ENCODE data around the gene KASH5. TPM values are rescaled to one million over a fixed set of nuclear protein-coding genes. Genes with fewer than 3 reads are reported as not detected.

The KASH5 gene
- total RNA-seq, 2 experiments from 2014 or later, result 0.95 TPM; not detected in 1

- TF ChIP-seq, protein P1, sequence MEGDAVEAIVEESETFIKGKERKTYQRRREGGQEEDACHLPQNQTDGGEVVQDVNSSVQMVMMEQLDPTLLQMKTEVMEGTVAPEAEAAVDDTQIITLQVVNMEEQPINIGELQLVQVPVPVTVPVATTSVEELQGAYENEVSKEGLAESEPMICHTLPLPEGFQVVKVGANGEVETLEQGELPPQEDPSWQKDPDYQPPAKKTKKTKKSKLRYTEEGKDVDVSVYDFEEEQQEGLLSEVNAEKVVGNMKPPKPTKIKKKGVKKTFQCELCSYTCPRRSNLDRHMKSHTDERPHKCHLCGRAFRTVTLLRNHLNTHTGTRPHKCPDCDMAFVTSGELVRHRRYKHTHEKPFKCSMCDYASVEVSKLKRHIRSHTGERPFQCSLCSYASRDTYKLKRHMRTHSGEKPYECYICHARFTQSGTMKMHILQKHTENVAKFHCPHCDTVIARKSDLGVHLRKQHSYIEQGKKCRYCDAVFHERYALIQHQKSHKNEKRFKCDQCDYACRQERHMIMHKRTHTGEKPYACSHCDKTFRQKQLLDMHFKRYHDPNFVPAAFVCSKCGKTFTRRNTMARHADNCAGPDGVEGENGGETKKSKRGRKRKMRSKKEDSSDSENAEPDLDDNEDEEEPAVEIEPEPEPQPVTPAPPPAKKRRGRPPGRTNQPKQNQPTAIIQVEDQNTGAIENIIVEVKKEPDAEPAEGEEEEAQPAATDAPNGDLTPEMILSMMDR (IDR thresholded peaks at IDR 0.05), result no peak
- intact Hi-C loops (cut with micrococcal nuclease), result no loop called here
These were observed 25.8 kb upstream of the KASH5 start, which contains the start of gene TEAD2 for GRCh38 chr19:49362048-49362928. Gene TEAD2, minus strand, starts transcription at chr19:49362416. Its CDS starts 2,341 bp downstream, at chr19:49360075.

GRCh38 chr19:49362929-49363267 is 25.2 kb upstream of the KASH5 start:
- H3K9me3 Mint-ChIP-seq, result no peaks in the 10 kb centered on the region
- no peak overlapping the region for H3K4me3 Mint-ChIP-seq
- H3K4me1 Mint-ChIP-seq (ENCODE audit: low read depth), result peaks cover 8% of the 10 kb centered on the region
- H3K36me3 Mint-ChIP-seq (ENCODE audit: low read depth), result no peaks in the 10 kb centered on the region
- ATAC-seq (no peak), DNase-seq (peak; percentile 19)
- H3K27me3 Mint-ChIP-seq, result peaks cover 28% of the 10 kb centered on the region
- ChIA-PET CTCF (interaction anchor here (1.6 kb wide), 1 partner anchor 62 kb away, joined by 3 read pairs; the partner anchor contains the start of gene GFY), POLR2A (interaction anchor here (0.7 to 1.3 kb wide), 2 partner anchors 26 to 155 kb away, joined by 3 to 4 read pairs; no protein-coding TSS in a partner anchor)
- intact Hi-C loops (cut with micrococcal nuclease), result no loop called here
- TF ChIP-seq, protein P1 (IDR thresholded peaks at IDR 0.05), result no peak
- no peak overlapping the region for H3K27ac Mint-ChIP-seq

More at GRCh38 chr19:49362048-49362928, 25.8 kb upstream of the KASH5 start, which contains the start of gene TEAD2:
- no peak for ATAC-seq
- ChIA-PET CTCF (no interaction called here), POLR2A (interaction anchor here (0.6 kb wide), 1 partner anchor 315 kb away, joined by 3 read pairs; the partner anchor contains the start of gene PRMT1)
- Mint-ChIP-seq H3K4me1 (ENCODE audit: low read depth) (peaks cover 8% of the 10 kb centered on the region), H3K36me3 (ENCODE audit: low read depth) (no peaks in the 10 kb centered on the region), H3K27me3 (peaks cover 28% of the 10 kb centered on the region), H3K27ac (no peak within 1 kb of the TSS), H3K4me3 (peak within 1 kb of the TSS; percentile 9), H3K9me3 (no peaks in the 10 kb centered on the region)
- peak; percentile 12 for DNase-seq

GRCh38 chr19:49363268-49364082 is 24.6 kb upstream of the KASH5 start, which contains the start of gene DKKL1:
Gene DKKL1, plus strand, starts transcription at chr19:49363877. Its CDS starts 122 bp downstream, at chr19:49363999.
- DNase-seq, result peak; percentile 91
- no peaks in the 10 kb centered on the region for H3K36me3 Mint-ChIP-seq (ENCODE audit: low read depth)
- peaks cover 28% of the 10 kb centered on the region for H3K27me3 Mint-ChIP-seq
- no peak within 1 kb of the TSS for H3K27ac Mint-ChIP-seq
- peak; percentile 90 for ATAC-seq
- intact Hi-C loops (cut with micrococcal nuclease), result no loop called here
- H3K4me1 Mint-ChIP-seq (ENCODE audit: low read depth), result peaks cover 8% of the 10 kb centered on the region
- H3K4me3 Mint-ChIP-seq, result no peak within 1 kb of the TSS
- TF ChIP-seq, protein P1 (IDR thresholded peaks at IDR 0.05), result no peak
- CTCF ChIA-PET, result interaction anchor here (1.6 kb wide), 1 partner anchor 62 kb away, joined by 3 read pairs; the partner anchor contains the start of gene GFY
- no peaks in the 10 kb centered on the region for H3K9me3 Mint-ChIP-seq
- POLR2A ChIA-PET, result interaction anchor here (0.7 to 1.3 kb wide), 2 partner anchors 27 to 156 kb away, joined by 3 to 4 read pairs; no protein-coding TSS in a partner anchor

GRCh38 chr19:49364083-49364737 is 23.8 kb upstream of the KASH5 start:
- ChIA-PET POLR2A (interaction anchor here (1.3 kb wide), 1 partner anchor 27 kb away, joined by 4 read pairs; no protein-coding TSS in a partner anchor), CTCF (interaction anchor here (1.6 kb wide), 1 partner anchor 61 kb away, joined by 3 read pairs; the partner anchor contains the start of gene GFY)
- DNase-seq (no peak), ATAC-seq (no peak)
- intact Hi-C loops (cut with micrococcal nuclease), result no loop called here
- H3K27ac Mint-ChIP-seq, result no peak overlapping the region
- H3K36me3 Mint-ChIP-seq (ENCODE audit: low read depth), result no peaks in the 10 kb centered on the region
- no peak overlapping the region for H3K4me3 Mint-ChIP-seq
- peaks cover 5% of the 10 kb centered on the region for H3K9me3 Mint-ChIP-seq
- TF ChIP-seq, protein P1 (IDR thresholded peaks at IDR 0.05), result no peak
- H3K4me1 Mint-ChIP-seq (ENCODE audit: low read depth), result peaks cover 8% of the 10 kb centered on the region
- H3K27me3 Mint-ChIP-seq, result peaks cover 30% of the 10 kb centered on the region

All from activated CD8-positive, alpha-beta T cell treated with anti-CD3 and anti-CD28 coated beads for 36 hours (primary cell).